Heart left ventricle (tissue), 13 donors: ENCODE data around the gene DAND5.

ENCODE experiments used
- CTCF ChIP-seq, 12 donors: fragments of 200-600 bp; sonication (generic) in 4 of 12; IDR thresholded peaks; one replicate each; pipeline versions ENCODE4 v1.5.0 to v1.8.0; 2018 to 2022; ENCODE audit warnings: antibody characterized with exemption in 12 of 12, mild to moderate bottlenecking in 5 of 12
- POLR2A ChIP-seq, 2 donors: fragments of 450-650 bp; IDR thresholded peaks; one replicate each; pipeline ENCODE4 v1.6.1; 2017; ENCODE audit warnings: antibody characterized with exemption in 2 of 2, mild to moderate bottlenecking in 2 of 2, moderate library complexity in 2 of 2
- donor health status: ischemic (EF 13 %, LVEDD 7.1; RV severe dilation, severe dysfunction).
- donor health status: DM: no; HTN: yes; CAD: no.
- donor health status: DM: no; HTN: no; CAD: no.
- donor health status: ischemic (EF 25% LVEDD 6.9; RV normal size, moderate dysfunction).
- donor health status: ischemic (EF 25% LVEDD 5.7; RV mildly dilated, moderate dysfunction).
- donor health status: ischemic (EF 35%, LVEDD 5.7; RV mildly dilated, moderate dysfunction).
- donor health status: nonischemic (EF 11% LVEDD 7.7; RV severe dilation, severe dysfunction).
- donor health status: DM: yes; HTN: yes; CAD: no.
- donor health status: PGD.
- donor health status: ischemic (EF 29% LVEDD 5.4; RV normal size, mild dysfunction).
- donor health status: nonischemic (EF 23%, LVEDD 6.1; RV moderate dilation, normal function).

- no peak for TF ChIP-seq CTCF (IDR thresholded peaks at IDR 0.05)
- no peak for TF ChIP-seq POLR2A (IDR thresholded peaks at IDR 0.05)
These were observed 32.1 kb upstream of the DAND5 start for GRCh38 chr19:12937093-12937926.
